ENCODE measurements around the gene BPNT1. TPM values are rescaled to one million over a fixed set of nuclear protein-coding genes. Genes with fewer than 3 reads are reported as not detected.

The BPNT1 gene
- total and polyA plus RNA-seq, 2 of the 8 experiments (the other 6 are each of a cell fraction or from before 2014, with no cell fraction given): 13.2 to 16.3 TPM

GRCh38 chr1:220062629-220063028 lies 27.0 kb downstream of the BPNT1 start:
- no peak overlapping the region for H2BK12ac ChIP-seq (ENCODE audit: low read depth, low read length)
- H2AK5ac ChIP-seq (ENCODE audit: low read depth, low read length): peak overlapping the region; percentile 9; the same call in 1 of the 2 replicates
- FAIRE-seq (no peak), DNase-seq (ENCODE audit: low read depth in 1 of 2, low spot score in 2 of 2) (no peak)
- ChIA-PET POLR2A (ENCODE audit: partially characterized antibody) (no interaction called here), CTCF (ENCODE audit: partially characterized antibody) (no interaction called here)
- H2BK5ac ChIP-seq (ENCODE audit: low read depth, low read length): no peak overlapping the region
- H2BK120ac ChIP-seq (replicated peaks; ENCODE audit: low read depth, low read length): no peak overlapping the region
- H4K20me1 ChIP-seq (replicated peaks in 1 of 2; ENCODE audit: control insufficient read depth in 1 of 2, insufficient read depth in 2 of 2, low read length in 2 of 2): no peaks in the 10 kb centered on the region
- no peak overlapping the region for H3K4me3 ChIP-seq (ENCODE audit: extremely low read depth in 1 of 4, insufficient read depth in 2 of 4, low read depth in 3 of 4, low read length in 4 of 4)
- no peak overlapping the region for H3K56ac ChIP-seq (replicated peaks; ENCODE audit: insufficient read length, low read depth, low read length)
- 0 out of 7 replicates have a peak, but pooled peaks cover 0 to 3% (median 0%) of the 10 kb centered on the region in 4 experiments for H3K4me1 ChIP-seq (replicated peaks in 1 of 4; ENCODE audit: control insufficient read depth in 3 of 4, insufficient read depth in 4 of 4, low read length in 3 of 4)
- WGBS, 2 experiments (ENCODE audit: extremely low coverage in 1 of 2, insufficient coverage in 1 of 2, insufficient read length in 1 of 2, insufficient replicate concordance in 2 of 2, low coverage in 1 of 2, low lambda C conversion rate in 2 of 2, missing lambda C conversion rate in 1 of 2): 88% methylated on average over 6 of the region's 6 CpGs; no CpG with 5 or more reads in 1 of the 2 experiments
- no peaks in the 10 kb centered on the region for H3K27me3 ChIP-seq (replicated peaks in 1 of 4; ENCODE audit: control insufficient read depth in 3 of 4, extremely low read depth in 1 of 4, insufficient read depth in 3 of 4, low read length in 3 of 4)
- H3K79me2 ChIP-seq (ENCODE audit: control insufficient read depth in 1 of 2, insufficient read depth in 2 of 2, low read length in 2 of 2): no peaks in the 10 kb centered on the region
- no peak overlapping the region for H3K4ac ChIP-seq (replicated peaks; ENCODE audit: insufficient read length, low read depth, low read length)
- no peak overlapping the region for H3K27ac ChIP-seq (ENCODE audit: low read depth, low read length)
- H3K9ac ChIP-seq (replicated peaks in 1 of 4; ENCODE audit: extremely low read depth in 1 of 4, low read depth in 3 of 4, low read length in 3 of 4): no peak overlapping the region
- no peak overlapping the region for H2BK15ac ChIP-seq (ENCODE audit: low read length)
- H4K5ac ChIP-seq (ENCODE audit: insufficient read length, low read depth, low read length): no peak overlapping the region
- H3K9me3 ChIP-seq (ENCODE audit: insufficient read depth in 2 of 2, low read depth in 1 of 2, low read length in 1 of 2): no peaks in the 10 kb centered on the region
- no peaks in the 10 kb centered on the region for H3K79me1 ChIP-seq (ENCODE audit: low read depth, low read length)
- H2AFZ ChIP-seq (ENCODE audit: low read length): no peak overlapping the region
- no peak overlapping the region for H2BK20ac ChIP-seq (ENCODE audit: low read length)
- H3K14ac ChIP-seq (ENCODE audit: insufficient read length): no peak overlapping the region
- H3K4me2 ChIP-seq (ENCODE audit: insufficient read depth in 1 of 2, low read depth in 2 of 2, low read length in 2 of 2): no peak overlapping the region
- peaks cover 0 to 27% (median 1%) of the 10 kb centered on the region in 4 experiments; a peak in 3 of 8 replicates for H3K36me3 ChIP-seq (ENCODE audit: control insufficient read depth in 2 of 4, insufficient read depth in 4 of 4, low read length in 3 of 4)
- H3K23me2 ChIP-seq (ENCODE audit: low read depth, low read length): no peaks in the 10 kb centered on the region
- H4K8ac ChIP-seq (ENCODE audit: extremely low read depth, insufficient read depth, low read length): no peak overlapping the region
- no peak overlapping the region for H3K18ac ChIP-seq (ENCODE audit: extremely low read depth, low read length)
- H4K91ac ChIP-seq (replicated peaks; ENCODE audit: insufficient read length, low read length): no peak overlapping the region
- no peak overlapping the region for H3K23ac ChIP-seq (ENCODE audit: insufficient read length)
- TF ChIP-seq ATF3 (IDR thresholded peaks at IDR 0.05; ENCODE audit: insufficient read depth, low read depth, low read length) (no peak), CTBP2 (IDR thresholded peaks at IDR 0.05; ENCODE audit: borderline replicate concordance, insufficient read depth, insufficient read length, low read length) (no peak), TAF7 (optimal IDR thresholded peaks at IDR 0.05; ENCODE audit: borderline replicate concordance, low read depth, low read length) (no peak), SP4 (IDR thresholded peaks at IDR 0.05; ENCODE audit: low read length) (no peak), CBX8 (IDR thresholded peaks at IDR 0.05; ENCODE audit: borderline replicate concordance, low read depth, low read length) (no peak), SUZ12 (IDR thresholded peaks at IDR 0.05; ENCODE audit: low read length) (no peak)
- TF ChIP-seq, protein P1, sequence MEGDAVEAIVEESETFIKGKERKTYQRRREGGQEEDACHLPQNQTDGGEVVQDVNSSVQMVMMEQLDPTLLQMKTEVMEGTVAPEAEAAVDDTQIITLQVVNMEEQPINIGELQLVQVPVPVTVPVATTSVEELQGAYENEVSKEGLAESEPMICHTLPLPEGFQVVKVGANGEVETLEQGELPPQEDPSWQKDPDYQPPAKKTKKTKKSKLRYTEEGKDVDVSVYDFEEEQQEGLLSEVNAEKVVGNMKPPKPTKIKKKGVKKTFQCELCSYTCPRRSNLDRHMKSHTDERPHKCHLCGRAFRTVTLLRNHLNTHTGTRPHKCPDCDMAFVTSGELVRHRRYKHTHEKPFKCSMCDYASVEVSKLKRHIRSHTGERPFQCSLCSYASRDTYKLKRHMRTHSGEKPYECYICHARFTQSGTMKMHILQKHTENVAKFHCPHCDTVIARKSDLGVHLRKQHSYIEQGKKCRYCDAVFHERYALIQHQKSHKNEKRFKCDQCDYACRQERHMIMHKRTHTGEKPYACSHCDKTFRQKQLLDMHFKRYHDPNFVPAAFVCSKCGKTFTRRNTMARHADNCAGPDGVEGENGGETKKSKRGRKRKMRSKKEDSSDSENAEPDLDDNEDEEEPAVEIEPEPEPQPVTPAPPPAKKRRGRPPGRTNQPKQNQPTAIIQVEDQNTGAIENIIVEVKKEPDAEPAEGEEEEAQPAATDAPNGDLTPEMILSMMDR (IDR thresholded peaks at IDR 0.05; ENCODE audit: control extremely low read depth in 1 of 3, insufficient read depth in 1 of 3, low read depth in 1 of 3, low read length in 3 of 3): no peak
